Kidney capillary endothelial cell (primary cell): ENCODE data around the gene SCRG1.

Source experiments
- DNase-seq: peaks from one replicate; pipeline ENCODE4 v3.0.0-alpha.2; 2018; ENCODE audit warnings: low spot score

SCRG1 gene

DNA sequence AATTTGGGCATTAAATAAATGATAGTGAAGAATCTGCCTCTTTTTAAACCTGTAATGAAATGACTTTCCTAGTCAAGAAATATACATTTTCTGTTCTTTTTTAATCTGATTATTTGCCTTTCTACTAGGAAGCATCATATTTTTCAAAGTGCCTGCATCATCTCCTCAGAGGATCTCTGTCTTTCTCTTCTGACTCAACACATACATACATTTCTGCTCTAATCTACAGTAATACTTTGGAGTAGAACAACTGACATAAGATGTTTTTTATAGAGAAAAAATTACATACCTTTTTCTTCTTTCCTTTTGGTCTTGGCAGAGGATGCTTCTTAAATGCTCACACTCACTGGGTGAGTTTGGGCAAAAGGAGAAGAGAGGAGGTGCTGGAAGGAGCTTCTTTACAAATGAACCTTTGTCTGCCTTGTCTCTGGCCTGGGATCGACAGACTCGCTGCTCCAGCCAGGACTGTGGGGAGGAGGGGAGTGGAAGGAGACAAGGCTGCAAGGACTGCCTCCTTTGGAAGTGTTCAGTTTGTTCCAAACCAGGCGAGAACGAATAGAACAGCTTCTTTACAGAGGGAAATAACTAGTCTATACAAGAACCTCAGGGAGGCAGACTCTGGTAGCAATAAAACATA lies at the start of gene SCRG1:
SCRG1 (minus strand) TSS at position 338 of the 637 bp plus-strand sequence. CDS start 7,702 bp downstream, outside the sequence.
- no peak for DNase-seq

DNA sequence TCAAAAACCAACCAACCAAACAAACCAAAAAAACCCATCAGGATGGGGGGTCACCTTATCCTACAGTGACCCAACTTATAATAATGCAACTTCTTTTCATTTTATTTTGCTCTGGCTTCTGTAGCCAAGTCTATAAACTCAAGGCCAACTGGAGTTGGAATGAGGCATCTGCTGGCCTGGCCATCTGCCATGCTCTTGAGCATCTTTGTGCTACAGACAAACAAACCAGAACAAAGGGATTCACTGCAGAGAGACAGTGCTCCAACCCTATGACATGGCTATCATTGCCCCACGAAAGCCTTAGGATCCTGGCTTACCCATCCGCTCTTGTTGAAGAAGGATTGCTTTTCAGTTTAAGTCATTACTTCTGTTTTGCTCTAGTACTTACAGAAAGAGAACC lies 49.2 kb upstream of the SCRG1 start:
- DNase-seq, result no peak

DNA sequence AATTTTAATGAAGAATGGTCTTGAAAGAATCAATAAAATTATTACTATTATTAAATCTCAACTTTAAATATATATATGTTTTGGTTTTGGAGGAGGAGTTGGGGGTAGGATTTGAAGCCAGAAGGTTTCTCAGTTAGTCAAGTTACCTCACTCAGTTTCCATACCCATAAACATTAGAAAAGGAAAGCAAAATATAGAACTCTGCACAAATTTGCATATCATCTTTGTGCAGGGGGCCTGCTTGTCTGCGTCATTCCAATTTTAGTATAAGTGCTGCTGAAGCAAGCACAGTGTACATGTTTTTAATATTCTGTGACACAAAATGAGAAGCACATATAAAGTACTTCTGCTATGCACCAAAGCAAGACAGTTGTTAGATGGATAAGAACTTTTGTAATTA lies 47.5 kb upstream of the SCRG1 start:
- no peak for DNase-seq

DNA sequence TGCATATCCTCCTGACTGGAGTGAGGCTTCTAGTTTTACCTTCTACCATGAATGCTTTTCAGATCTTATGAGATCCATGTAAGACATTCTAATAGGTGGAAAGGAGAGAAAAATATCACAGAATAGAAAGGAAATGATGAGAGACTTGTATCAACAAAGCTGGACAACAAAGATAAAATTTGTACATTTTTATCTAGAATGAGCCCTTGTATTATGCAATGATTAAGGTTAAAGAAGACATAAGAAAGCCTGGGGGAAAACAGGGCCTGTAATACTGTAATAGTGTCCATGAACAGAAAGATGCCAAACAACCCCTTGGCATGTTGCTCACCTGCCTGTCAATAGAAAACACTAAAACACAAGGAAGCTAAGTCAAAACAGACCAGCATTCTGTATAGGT lies 44.2 kb upstream of the SCRG1 start:
- no peak for DNase-seq

DNA sequence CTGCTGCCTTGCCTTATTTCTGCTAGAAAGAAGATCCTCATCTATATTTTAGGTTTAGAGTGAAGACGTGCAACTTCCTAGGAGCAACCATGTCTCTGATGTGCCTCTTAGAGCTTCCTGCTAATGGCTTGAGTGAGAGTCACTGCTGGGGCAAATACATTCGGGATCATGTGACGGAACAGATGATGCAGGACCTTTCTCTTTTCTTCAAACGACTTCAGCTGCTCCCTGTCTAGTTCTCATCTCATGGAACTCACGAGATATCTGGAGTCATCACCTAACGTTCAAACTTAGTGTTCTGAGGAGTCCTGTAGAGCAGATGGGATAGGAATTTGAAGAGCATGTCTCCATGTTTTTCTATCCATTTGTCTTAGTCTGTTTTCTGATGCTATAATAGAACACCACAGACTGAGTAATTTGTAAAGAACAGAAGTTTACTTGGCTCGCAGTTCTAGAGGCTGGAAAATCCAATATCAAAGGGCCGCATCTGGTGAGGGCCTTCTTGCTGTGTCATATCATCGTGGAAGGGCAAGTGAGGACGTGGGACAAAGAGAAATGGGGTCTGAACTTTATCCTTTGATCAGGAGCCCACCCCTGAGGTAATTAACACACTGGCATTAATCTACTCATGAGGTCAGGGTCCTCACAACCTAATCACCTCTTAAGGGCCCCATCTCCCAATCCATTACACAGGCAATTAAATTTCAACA lies 43.5 kb upstream of the SCRG1 start:
- DNase-seq, result no peak

DNA sequence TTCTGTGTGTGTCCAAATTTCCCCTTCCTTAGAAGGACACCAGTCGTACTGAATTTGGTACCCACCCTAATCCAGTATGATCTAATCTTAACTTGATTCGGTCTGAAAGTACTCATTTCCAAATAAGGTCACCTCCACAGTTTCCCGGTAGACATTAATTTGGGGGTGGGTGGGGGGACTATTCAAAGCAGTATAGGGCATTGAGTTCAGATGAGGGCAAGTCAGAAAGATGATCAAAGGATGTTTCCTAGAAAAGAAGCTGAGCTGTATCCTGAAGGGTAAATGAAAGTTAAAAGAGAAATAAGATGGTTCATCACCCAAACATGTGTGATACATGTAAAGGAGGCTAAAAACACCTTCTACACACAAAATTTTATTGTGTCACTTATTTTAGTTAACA lies 42.0 kb upstream of the SCRG1 start:
- no peak for DNase-seq

DNA sequence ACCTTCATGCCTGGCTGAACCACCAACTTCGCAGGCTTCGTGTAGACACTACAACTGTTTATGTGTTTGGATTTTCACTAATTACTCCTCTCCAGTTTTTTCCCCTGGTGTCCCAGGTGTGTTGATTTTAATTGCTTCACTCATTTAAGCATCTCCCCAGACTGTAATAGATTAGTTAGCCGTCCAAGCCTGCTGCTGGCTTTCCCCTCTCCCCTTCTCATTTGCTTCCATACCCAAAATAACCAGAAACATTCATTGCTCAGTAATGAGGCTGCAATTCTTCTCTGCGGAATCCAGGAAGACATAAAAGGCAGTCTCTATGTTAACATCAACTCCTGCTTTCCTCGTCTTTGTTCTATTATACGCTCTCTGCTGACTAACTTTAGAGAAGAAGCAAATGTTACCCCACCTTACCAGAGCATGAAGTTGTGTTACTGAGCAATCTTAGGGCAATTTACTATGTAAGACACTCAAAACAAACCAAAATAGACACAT lies 37.9 kb upstream of the SCRG1 start:
- no peak for DNase-seq

DNA sequence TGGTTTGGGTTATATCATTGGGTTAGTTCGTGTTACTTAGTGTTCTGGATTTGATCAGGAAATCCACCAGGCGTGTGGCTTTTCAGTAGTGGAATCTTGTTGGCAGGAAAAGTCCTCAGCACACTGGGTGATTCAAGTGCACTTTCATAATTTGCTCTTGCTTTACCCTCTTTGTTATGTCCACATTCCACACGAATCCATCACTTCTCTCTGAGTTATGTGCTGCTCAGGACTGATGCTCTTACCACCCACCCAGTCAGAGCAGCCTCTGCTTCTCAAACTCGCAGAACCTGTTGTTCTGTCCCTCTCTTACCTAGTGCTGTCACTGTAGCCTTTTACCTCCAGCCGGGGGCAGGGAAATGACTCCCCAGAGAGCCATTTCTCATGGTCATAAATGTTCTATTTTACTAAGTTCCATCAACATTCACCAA lies 37.2 kb upstream of the SCRG1 start:
- no peak for DNase-seq

DNA sequence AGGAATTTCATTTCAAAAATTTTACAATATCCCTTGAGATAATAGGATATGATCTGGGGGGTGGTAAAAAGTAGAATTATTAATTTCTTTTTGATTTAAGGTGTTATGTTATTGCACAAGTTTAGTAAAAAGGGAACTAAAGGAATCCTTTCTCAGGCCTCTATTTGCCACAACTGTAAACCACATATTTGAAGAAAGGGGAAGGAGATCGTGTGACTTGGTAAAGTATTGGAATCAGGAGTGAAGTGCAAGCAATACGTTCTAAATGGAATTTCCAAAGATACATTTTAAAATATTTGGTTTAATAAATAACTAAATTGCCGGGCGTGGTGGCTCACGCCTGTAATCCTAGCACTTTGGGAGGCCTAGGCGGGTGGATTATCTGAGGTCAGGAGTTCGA lies 35.3 kb upstream of the SCRG1 start:
- DNase-seq, result no peak

DNA sequence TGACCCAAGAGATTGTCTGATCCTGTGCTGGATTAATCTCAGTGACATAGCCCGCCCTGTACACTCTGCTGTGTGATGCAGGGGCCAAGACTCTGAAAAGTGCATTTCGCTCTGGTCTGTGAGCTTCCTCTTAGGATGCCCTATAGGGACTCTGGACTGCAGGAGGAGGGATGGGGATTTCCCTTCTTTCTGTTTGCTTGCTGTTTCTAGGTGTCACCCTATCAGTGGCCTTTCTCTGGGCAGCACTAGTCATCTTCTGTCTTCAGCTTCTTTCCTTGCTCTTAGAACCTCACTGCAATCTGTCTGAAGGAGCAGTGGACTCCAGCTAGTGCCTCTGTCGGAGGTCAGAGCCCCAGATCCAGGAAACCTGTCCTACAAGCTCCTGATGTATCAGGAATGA lies 34.5 kb upstream of the SCRG1 start:
- no peak for DNase-seq

DNA sequence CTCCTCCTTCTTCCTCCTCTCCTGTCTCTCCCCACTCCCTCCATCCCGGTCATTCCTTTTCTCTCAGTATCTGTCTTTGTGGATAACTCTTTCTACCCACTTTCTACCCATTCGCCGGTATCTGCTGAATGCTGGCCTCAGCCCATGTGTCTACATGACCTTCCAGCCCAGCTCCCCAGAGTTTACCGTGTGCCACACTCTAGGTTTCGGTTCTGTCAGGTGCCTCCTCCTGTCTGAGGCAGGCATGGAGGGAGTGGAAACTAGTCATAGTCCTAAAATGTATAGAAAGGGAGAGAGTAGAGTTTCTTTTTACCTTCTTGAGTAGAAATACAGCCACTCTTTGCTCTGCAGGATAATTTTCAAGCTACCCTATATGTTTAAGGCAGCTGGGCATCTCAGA lies 33.5 kb upstream of the SCRG1 start:
- DNase-seq, result no peak

DNA sequence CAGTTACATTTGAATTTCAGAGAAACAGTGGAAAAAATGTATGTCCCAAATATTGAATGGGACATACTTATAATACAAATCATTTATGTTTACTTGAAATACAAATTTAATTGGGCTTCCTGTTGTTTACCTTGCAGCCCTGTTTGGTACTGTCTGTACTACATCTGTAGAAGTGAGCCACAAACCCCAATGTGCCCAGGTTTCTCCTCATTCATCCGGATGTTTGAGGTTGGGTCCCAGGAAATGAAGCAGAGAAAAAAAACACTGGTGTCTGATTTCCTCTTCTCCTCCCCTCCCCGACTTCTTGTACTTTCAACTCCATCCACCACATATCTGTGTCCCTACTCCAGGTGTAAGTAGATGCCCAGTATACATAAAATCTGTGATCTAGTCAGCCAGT lies 27.1 kb upstream of the SCRG1 start:
- DNase-seq, result no peak

DNA sequence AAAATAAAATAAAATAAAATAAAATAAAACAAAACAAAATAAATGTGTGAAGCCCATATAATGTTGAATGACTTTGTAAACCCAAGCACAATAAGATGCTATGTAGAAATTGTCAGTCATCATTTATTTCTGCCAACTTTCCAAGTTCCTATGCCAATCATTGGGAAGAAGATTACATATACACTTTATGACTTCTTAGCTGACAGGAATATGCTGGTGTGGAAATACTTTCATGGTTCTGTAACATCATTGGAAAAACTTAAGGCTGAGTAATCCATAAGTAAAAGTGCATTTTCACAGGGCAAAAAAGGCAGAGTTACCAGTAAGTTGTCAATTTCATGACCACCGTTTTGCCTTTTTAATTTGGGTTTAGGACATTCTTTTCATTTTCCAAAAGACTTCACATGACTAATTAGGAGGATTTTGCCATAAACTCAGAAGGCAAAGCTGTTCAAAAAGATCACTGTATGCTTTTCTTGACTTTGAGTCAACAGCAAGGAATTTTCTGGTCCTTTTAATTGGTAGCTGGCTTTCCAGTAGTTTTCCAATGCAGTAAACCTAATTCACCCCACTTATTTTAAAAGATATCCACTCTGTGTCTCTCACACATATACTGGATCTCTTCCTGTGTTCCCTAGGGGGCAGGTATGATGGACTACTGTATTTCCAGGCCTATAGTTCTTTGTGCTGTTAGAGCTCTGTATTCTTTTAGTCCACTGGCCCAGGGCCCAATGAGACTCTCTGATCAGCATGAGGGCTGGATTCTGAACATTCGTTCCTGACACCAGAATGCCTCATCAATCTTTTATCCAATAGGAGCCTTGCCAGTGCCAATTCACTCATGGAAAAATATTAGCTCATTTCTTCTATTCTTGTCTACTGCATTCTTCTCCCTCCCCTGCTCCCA lies 26.2 kb upstream of the SCRG1 start:
- DNase-seq, result no peak

DNA sequence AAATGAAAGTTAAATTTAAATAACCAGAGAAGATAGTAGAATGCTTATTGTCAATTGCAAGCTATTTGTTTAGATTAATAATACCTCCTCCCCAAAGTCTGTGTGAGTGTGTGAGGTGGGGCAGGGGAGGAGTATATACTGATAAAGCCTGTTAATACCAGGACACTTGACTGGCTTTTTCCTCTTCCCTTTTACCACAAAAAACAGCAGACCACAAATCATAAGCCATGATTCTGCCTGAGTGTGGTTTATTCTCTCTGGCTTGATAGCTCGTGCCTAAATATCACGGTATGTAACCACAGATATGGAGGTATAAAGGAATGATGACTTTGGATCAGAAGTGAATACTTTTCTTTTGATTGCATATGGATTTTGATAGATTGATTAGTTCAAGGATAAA lies 21.9 kb upstream of the SCRG1 start:
- no peak for DNase-seq

DNA sequence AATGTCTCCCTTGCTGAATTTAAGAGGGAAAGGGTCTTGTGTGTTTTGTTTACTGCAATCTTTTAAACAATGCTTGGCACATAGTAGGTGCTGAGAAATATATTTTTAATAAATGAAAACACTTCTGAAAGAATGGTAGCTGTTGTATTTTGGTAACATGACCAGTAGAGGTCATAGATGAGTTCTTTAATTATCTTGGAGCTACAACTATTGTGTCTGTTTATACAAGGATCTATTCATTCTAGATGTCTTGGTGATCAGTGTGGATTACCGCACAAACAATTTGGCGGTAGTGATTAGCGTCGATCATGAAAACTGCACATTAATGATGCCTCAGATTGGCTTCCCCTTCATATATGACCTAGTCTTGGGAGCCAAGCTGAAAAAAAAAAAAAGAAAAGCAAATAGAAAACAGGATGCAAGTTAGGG lies 21.4 kb upstream of the SCRG1 start:
- peak; percentile 27 for DNase-seq

DNA sequence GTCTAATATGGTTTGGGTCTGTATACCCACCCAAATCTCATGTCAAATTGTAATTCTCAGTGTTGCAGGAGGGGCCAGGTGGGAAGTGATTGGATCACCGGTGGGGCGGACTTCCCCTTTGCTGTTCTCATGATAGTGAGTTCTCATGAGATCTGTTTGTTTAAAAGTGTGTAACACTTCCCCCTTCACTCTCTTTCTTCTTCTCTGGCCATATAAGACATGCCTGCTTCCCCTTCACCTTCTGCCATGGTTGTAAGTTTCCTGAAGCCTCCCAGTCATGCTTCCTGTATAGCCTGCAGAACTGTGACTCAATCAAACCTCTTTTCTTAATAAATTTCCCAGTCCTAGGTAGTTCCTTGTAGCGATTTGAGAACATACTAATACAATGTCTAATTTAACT lies 19.7 kb upstream of the SCRG1 start:
- DNase-seq, result peak; percentile 42

DNA sequence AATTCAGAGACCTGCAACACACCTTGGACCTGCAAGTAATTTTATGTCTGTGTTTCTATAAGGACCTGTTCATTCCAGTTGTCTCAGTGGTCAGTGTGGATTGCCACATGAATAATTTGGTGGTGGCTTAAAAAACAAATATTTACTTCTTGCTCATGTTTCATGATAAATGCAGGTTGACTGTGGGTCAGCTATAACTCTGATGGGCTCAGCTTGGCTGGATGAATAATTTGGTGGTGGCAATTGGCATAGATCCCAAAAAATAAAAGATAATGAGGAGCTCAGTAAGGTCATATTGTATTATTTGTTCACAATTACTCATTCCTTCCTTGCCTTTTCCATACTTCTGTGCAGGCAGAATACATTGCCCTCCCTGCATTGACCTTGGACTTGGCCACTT lies 18.9 kb upstream of the SCRG1 start:
- DNase-seq, result no peak

DNA sequence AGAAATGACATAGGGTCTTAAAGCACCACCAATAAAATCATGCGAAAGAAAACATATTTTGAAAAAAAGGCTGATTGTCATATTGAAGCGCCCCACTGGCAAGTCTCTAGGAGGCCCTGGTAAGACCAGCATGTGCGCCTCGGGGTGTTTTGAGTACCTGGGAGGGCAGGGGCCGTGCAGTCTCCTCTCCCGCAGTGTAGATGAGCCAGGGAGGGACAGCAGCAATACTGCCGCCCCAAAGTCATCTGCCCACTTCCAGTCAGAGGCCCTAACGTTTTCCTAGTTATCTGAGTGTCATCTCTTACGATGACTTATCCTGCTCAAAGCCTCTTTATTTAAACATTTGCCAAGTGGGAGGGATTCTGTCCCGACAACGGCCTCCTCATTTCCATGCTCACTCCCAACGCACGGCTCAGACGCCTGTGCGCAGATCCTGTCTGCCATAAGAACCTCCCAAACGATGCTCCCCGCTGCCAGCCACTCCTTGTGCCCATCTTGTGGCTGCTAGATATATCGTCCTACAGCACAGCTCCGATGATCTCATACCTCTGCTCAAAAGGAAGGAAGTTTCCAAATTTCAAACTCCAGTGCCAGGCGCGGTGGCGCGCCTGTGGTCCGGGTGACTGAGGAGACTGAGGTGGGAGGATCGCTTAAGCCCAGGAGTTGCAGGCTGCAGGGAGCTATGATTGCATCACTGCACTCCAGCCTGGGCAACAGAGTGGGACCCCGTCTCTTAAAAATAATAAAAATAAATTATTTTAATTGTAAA lies 17.2 kb upstream of the SCRG1 start:
- DNase-seq, result no peak

DNA sequence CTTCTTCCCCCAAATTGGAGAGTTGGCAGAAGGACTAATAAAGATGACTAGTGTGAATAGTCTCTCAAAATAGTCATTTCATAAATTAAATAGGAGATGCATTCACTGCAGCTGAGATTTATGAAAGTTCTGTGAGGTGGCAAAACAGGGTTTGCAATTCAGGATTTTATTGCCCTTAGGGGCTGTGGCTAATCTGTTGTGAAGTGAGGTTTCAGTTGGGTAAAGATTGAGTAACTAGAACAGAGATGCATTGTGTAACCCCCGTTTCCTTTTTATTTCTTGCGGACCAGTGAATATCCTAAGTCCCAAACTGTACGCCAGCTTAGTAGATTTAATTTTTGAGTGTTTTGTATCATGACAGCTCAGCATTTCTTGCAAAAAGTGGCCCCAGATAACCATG lies 16.2 kb upstream of the SCRG1 start:
- DNase-seq, result no peak

DNA sequence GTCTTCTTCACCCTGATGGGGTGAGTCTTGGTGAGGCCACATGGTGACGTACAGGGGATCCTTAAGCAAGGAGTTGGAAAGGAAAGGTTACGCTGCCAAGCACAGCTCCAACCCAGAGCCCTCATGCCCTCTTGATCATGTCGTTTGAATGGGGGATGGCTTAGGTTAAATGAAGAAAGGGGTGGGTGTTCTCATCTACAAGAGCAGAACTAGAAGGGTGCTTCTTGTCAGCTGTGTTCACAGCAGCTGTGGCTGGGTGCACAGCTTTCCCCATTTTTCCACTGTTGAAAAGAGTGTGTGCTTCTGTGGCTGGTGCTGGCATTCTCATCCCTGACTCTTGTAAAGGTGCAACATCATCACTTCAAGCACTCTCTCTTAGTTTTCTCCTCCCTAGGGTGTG lies 15.5 kb upstream of the SCRG1 start:
- no peak for DNase-seq

DNA sequence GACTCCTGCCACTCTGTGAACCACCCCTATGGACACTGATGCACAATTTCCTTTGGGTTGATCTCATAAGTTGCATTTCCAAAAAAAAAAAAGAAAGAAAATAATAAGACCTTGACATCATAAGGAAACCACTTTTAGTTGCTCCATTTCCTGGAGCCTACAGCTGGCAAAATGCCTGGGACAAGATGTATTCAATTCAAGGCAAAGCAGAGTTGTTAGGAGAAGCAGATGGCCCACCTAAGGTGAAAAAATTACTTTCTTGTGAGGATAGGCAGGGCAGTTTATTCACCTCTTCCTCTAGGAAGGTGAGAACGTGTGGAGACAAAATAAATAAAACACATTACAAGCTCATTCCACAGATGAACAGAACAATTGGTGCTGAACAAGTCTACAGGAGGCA lies 14.1 kb upstream of the SCRG1 start:
- peak; percentile 30 for DNase-seq

DNA sequence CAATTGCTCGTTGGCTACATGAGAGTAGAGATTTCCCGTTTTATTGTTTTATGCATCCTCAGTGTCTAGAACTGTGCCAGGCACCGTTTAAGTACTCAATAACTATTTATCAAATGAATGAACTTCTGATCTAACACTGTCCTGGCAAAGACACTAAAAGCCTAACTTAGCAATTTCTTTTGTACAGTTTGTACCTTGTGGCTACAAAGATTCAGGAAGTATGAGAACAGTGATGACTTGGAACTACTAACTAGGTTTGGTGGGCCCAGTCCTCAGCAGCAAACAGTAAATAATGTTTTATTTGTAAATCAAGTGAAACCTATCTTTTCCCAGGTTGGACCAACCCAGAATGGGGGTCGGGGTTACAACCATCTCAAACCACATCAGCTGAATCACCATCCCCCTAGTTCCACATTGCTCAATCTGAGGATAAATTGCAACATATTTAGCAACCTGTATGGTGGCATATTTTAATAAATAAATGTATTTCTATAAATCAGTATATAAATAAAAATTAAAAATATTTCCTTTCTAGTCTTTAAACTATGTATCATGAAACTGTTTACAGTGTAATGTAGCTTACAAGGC lies 12.3 kb upstream of the SCRG1 start:
- DNase-seq, result no peak
